ENCODE results near the gene BRD4.

BRD4 gene

DNA sequence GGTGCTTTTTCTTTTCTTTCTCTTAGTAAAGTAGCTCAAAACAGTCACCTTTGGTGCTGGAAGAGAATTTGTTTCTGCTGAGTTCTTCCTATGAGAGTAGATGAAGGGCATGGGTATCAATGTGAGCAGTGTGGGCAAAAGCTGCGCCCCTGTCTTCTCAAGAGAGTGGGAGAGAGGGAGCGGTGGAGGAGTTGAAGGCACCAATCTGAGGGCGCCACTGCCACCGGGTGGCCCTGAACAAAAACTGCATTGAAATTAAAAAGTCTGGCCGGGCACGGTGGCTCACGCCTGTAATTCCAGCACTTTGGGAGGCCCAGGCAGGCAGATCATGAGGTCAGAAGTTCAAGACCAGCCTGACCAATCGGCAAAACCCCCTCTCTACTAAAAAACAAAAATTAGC lies 71.4 kb downstream of the BRD4 start:
- Histone ChIP-seq H3K79me1 (ENCODE audit: low read length) (peaks cover 37% of the 10 kb centered on the region), H3K18ac (ENCODE audit: low read length) (no peak overlapping the region), H3K27ac (ENCODE audit: low read depth, low read length) (no peak overlapping the region), H3K4ac (ENCODE audit: low read depth, low read length) (no peak overlapping the region), H3K56ac (ENCODE audit: low read length) (no peak overlapping the region), H4K8ac (ENCODE audit: low read depth, low read length) (no peak overlapping the region), H3K23ac (ENCODE audit: low read length) (no peak overlapping the region), H2BK15ac (replicated peaks; ENCODE audit: low read depth) (no peak overlapping the region), H3K9ac (ENCODE audit: low read length) (no peak overlapping the region), H3K79me2 (ENCODE audit: control insufficient read depth, insufficient read depth, low read length) (peaks cover 17% of the 10 kb centered on the region), H3K27me3 (ENCODE audit: insufficient read depth, low read length, poor library complexity) (no peaks in the 10 kb centered on the region), H3K4me2 (ENCODE audit: low read length) (no peak overlapping the region), H3K36me3 (ENCODE audit: control insufficient read depth, insufficient read depth, low read length) (peaks cover 44% of the 10 kb centered on the region), H2BK120ac (ENCODE audit: low read depth, low read length) (no peak overlapping the region), H4K5ac (ENCODE audit: low read length) (no peak overlapping the region), H3K4me3 (ENCODE audit: low read length) (no peak overlapping the region), H2AK5ac (ENCODE audit: low read length) (no peak overlapping the region), H2BK5ac (ENCODE audit: low read length) (no peak overlapping the region), H3K4me1 (ENCODE audit: control insufficient read depth, low read depth, low read length) (no peaks in the 10 kb centered on the region)
- no CpG with 5 or more reads among the region's 8 CpGs for WGBS (ENCODE audit: extremely low coverage, insufficient coverage, low lambda C conversion rate)
- peak; percentile 28 for DNase-seq

DNA sequence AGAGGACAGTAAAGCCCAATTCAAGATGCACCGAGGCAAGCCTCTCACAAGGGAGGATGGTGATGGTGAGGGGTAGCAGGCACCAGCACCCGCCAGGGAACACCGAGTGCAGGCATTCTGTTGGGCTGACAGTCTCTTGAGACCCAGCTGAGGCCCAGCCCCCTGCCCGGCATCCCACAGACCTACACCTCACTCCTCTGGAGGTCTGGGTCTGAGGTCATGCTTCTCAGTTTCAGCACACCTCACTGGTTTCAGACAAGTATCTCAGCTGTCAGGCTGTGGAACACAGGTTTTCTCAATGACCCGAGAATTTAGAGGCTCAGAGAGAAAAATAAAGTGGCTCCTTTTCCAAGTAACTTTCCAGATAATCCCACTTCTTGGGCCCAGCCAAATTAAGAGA lies 72.4 kb downstream of the BRD4 start:
- H4K5ac ChIP-seq (ENCODE audit: low read length): no peak overlapping the region
- H3K79me2 ChIP-seq (ENCODE audit: control insufficient read depth, insufficient read depth, low read length): peaks cover 17% of the 10 kb centered on the region
- H3K18ac ChIP-seq (ENCODE audit: low read length): no peak overlapping the region
- H3K56ac ChIP-seq (ENCODE audit: low read length): no peak overlapping the region
- DNase-seq: no peak
- H3K23ac ChIP-seq (ENCODE audit: low read length): no peak overlapping the region
- H3K4me2 ChIP-seq (ENCODE audit: low read length): no peak overlapping the region
- H2BK120ac ChIP-seq (ENCODE audit: low read depth, low read length): no peak overlapping the region
- no peak overlapping the region for H3K9ac ChIP-seq (ENCODE audit: low read length)
- H2BK15ac ChIP-seq (replicated peaks; ENCODE audit: low read depth): no peak overlapping the region
- no peak overlapping the region for H3K27ac ChIP-seq (ENCODE audit: low read depth, low read length)
- H2BK5ac ChIP-seq (ENCODE audit: low read length): no peak overlapping the region
- no peak overlapping the region for H2AK5ac ChIP-seq (ENCODE audit: low read length)
- no peak overlapping the region for H4K8ac ChIP-seq (ENCODE audit: low read depth, low read length)
- no peaks in the 10 kb centered on the region for H3K4me1 ChIP-seq (ENCODE audit: control insufficient read depth, low read depth, low read length)
- H3K4ac ChIP-seq (ENCODE audit: low read depth, low read length): no peak overlapping the region
- WGBS (ENCODE audit: extremely low coverage, insufficient coverage, low lambda C conversion rate): no CpG with 5 or more reads among the region's 5 CpGs
- no peak overlapping the region for H3K4me3 ChIP-seq (ENCODE audit: low read length)
- H3K27me3 ChIP-seq (ENCODE audit: insufficient read depth, low read length, poor library complexity): no peaks in the 10 kb centered on the region
- H3K36me3 ChIP-seq (ENCODE audit: control insufficient read depth, insufficient read depth, low read length): peaks cover 47% of the 10 kb centered on the region
- H3K79me1 ChIP-seq (ENCODE audit: low read length): peaks cover 34% of the 10 kb centered on the region

DNA sequence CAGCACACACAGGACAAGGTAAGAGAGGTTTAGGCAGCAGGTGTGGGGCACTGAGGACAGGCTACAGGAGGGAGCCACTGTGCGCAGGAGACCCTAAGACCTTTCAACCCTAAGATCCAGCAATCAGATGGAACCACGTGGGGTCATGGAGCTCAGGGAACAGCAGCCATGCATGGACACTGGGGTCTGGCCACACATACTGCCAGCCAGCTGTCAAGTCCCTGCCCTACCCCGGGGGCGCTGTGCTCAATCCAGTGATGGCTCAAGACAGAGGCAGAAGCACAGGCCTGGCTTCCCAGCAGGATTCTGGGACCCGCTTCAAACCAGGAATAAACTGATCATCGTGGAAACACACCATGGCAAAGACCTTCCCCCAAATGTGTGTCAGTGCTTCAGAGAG lies 74.6 kb downstream of the BRD4 start:
- no peak overlapping the region for H4K8ac ChIP-seq (ENCODE audit: low read depth, low read length)
- no peak overlapping the region for H3K4me2 ChIP-seq (ENCODE audit: low read length)
- H3K9ac ChIP-seq (ENCODE audit: low read length): no peak overlapping the region
- no peak overlapping the region for H2AK5ac ChIP-seq (ENCODE audit: low read length)
- no peak overlapping the region for H3K18ac ChIP-seq (ENCODE audit: low read length)
- H4K5ac ChIP-seq (ENCODE audit: low read length): no peak overlapping the region
- no peak overlapping the region for H3K56ac ChIP-seq (ENCODE audit: low read length)
- H3K27me3 ChIP-seq (ENCODE audit: insufficient read depth, low read length, poor library complexity): no peaks in the 10 kb centered on the region
- H3K79me1 ChIP-seq (ENCODE audit: low read length): peaks cover 21% of the 10 kb centered on the region
- no peak overlapping the region for H2BK120ac ChIP-seq (ENCODE audit: low read depth, low read length)
- H2BK5ac ChIP-seq (ENCODE audit: low read length): no peak overlapping the region
- H3K4ac ChIP-seq (ENCODE audit: low read depth, low read length): no peak overlapping the region
- WGBS (ENCODE audit: extremely low coverage, insufficient coverage, low lambda C conversion rate): no CpG with 5 or more reads among the region's 6 CpGs
- H3K36me3 ChIP-seq (ENCODE audit: control insufficient read depth, insufficient read depth, low read length): peaks cover 49% of the 10 kb centered on the region
- no peak overlapping the region for H2BK15ac ChIP-seq (replicated peaks; ENCODE audit: low read depth)
- no peak overlapping the region for H3K27ac ChIP-seq (ENCODE audit: low read depth, low read length)
- H3K79me2 ChIP-seq (ENCODE audit: control insufficient read depth, insufficient read depth, low read length): peaks cover 4% of the 10 kb centered on the region
- no peak overlapping the region for H3K23ac ChIP-seq (ENCODE audit: low read length)
- H3K4me1 ChIP-seq (ENCODE audit: control insufficient read depth, low read depth, low read length): no peaks in the 10 kb centered on the region
- no peak overlapping the region for H3K4me3 ChIP-seq (ENCODE audit: low read length)
- DNase-seq: no peak

DNA sequence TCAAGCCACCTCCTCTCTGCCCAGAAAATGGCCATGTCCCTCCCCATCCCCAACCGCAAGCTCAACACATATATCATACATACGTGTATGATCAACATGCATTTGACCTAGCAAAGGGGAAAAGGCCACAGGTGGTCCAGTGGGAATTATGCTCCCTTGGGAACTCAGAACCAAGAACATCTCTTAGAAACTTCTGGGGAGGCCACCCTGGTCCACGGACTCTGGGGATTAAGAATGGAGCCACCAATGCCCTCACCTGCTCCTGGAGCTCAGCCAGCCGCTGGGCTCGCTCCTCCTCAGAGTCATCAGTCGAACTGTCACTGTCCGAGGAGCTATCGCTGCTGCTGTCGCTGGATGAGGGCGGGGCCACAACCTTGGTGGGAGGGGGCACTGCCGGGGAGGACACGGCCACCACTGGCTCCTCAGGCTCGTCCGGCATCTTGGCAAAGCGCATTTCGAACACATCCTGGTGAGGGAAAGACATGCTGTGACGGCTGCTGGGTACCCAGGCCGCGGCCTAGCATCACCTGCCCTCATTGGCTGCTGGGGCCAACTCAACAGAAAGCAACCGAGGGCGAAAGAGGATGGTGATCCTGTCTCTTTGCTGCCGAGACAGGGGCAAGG lies 75.5 kb downstream of the BRD4 start:
- peaks cover 47% of the 10 kb centered on the region for H3K36me3 ChIP-seq (ENCODE audit: control insufficient read depth, insufficient read depth, low read length)

DNA sequence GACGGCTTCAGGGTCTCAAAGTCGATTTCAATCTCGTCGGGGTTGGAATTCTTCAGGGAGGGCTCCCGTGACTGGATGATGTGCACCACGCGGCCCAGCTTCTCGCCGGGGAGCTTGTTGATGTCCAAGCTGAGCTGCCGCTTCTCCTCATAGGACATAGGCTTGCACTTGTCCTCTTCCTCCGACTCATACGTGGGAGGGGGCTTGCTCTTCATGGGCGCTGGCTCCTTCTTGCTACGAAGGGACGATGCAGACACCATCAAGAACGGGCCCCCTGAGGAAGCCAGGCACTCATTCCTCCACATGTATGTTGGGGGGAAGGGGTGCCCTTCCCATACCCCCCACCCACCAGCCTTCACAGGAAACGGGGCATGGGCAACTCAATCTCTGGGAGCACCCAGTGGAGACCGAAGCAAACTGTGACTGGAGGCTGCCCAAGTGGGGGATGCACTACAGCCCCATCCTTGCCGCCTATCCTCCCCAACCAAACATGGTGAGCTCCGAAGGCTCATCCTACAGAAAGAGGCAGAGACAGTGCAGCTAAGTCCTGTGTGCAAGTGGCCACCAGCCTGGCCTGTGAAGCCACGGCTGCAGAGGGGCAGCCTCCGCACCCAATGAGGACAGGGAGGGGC lies 76.9 kb downstream of the BRD4 start:
- Histone ChIP-seq H3K4me1 (ENCODE audit: control insufficient read depth, low read depth, low read length) (no peaks in the 10 kb centered on the region), H3K4me2 (ENCODE audit: low read length) (no peak overlapping the region), H3K79me1 (ENCODE audit: low read length) (peaks cover 25% of the 10 kb centered on the region), H3K56ac (ENCODE audit: low read length) (no peak overlapping the region), H3K36me3 (ENCODE audit: control insufficient read depth, insufficient read depth, low read length) (peaks cover 49% of the 10 kb centered on the region), H3K9ac (ENCODE audit: low read length) (no peak overlapping the region), H3K27me3 (ENCODE audit: insufficient read depth, low read length, poor library complexity) (no peaks in the 10 kb centered on the region), H3K23ac (ENCODE audit: low read length) (no peak overlapping the region), H3K79me2 (ENCODE audit: control insufficient read depth, insufficient read depth, low read length) (peaks cover 12% of the 10 kb centered on the region), H2BK5ac (ENCODE audit: low read length) (no peak overlapping the region), H2BK120ac (ENCODE audit: low read depth, low read length) (no peak overlapping the region), H3K4me3 (ENCODE audit: low read length) (no peak overlapping the region), H3K27ac (ENCODE audit: low read depth, low read length) (no peak overlapping the region), H4K8ac (ENCODE audit: low read depth, low read length) (no peak overlapping the region), H2AK5ac (ENCODE audit: low read length) (no peak overlapping the region), H2BK15ac (replicated peaks; ENCODE audit: low read depth) (no peak overlapping the region), H3K18ac (ENCODE audit: low read length) (no peak overlapping the region), H4K5ac (ENCODE audit: low read length) (no peak overlapping the region), H3K4ac (ENCODE audit: low read depth, low read length) (no peak overlapping the region)
- DNase-seq: no peak
- no CpG with 5 or more reads among the region's 22 CpGs for WGBS (ENCODE audit: extremely low coverage, insufficient coverage, low lambda C conversion rate)

More for the DNA sequence above, 75.5 kb downstream of the BRD4 start:
- no peak overlapping the region for H2BK120ac ChIP-seq (ENCODE audit: low read depth, low read length)
- no peaks in the 10 kb centered on the region for H3K4me1 ChIP-seq (ENCODE audit: control insufficient read depth, low read depth, low read length)
- H3K18ac ChIP-seq (ENCODE audit: low read length): no peak overlapping the region
- DNase-seq: no peak
- H3K4me2 ChIP-seq (ENCODE audit: low read length): no peak overlapping the region
- no peak overlapping the region for H3K23ac ChIP-seq (ENCODE audit: low read length)
- H3K79me2 ChIP-seq (ENCODE audit: control insufficient read depth, insufficient read depth, low read length): peaks cover 4% of the 10 kb centered on the region
- H4K8ac ChIP-seq (ENCODE audit: low read depth, low read length): no peak overlapping the region
- H3K4me3 ChIP-seq (ENCODE audit: low read length): no peak overlapping the region
- H3K4ac ChIP-seq (ENCODE audit: low read depth, low read length): no peak overlapping the region
- H2AK5ac ChIP-seq (ENCODE audit: low read length): no peak overlapping the region
- no peak overlapping the region for H2BK5ac ChIP-seq (ENCODE audit: low read length)
- no peaks in the 10 kb centered on the region for H3K27me3 ChIP-seq (ENCODE audit: insufficient read depth, low read length, poor library complexity)
- no peak overlapping the region for H4K5ac ChIP-seq (ENCODE audit: low read length)
- no peak overlapping the region for H3K9ac ChIP-seq (ENCODE audit: low read length)
- WGBS (ENCODE audit: extremely low coverage, insufficient coverage, low lambda C conversion rate): no CpG with 5 or more reads among the region's 22 CpGs
- H2BK15ac ChIP-seq (replicated peaks; ENCODE audit: low read depth): no peak overlapping the region
- H3K79me1 ChIP-seq (ENCODE audit: low read length): peaks cover 19% of the 10 kb centered on the region
- H3K56ac ChIP-seq (ENCODE audit: low read length): no peak overlapping the region
- H3K27ac ChIP-seq (ENCODE audit: low read depth, low read length): no peak overlapping the region

DNA sequence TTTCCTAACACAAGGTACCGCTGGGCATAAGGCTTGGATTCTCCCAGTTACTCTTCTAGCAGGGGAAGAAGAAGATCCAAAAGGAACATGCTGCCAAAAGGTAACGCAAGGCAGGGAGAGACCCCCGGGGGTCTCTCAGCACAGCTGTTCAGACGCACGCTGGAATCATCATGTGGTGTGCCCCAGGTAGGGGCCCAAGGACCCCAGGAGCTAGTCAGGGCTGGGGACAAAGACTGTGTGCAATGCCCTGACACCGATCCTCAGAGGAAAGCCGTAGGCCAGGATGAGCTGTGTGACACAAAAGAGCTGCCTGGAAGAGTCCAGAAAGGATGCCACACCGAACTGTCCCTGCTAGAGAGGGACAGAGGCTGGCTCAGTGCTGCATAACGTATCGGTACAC lies 77.8 kb downstream of the BRD4 start:
- H3K18ac ChIP-seq (ENCODE audit: low read length): no peak overlapping the region

More for the DNA sequence above, 77.8 kb downstream of the BRD4 start:
- no peak overlapping the region for H3K4ac ChIP-seq (ENCODE audit: low read depth, low read length)
- no peak overlapping the region for H3K4me2 ChIP-seq (ENCODE audit: low read length)
- no peak overlapping the region for H2BK15ac ChIP-seq (replicated peaks; ENCODE audit: low read depth)
- no peak for DNase-seq
- H3K27ac ChIP-seq (ENCODE audit: low read depth, low read length): no peak overlapping the region
- H3K4me1 ChIP-seq (ENCODE audit: control insufficient read depth, low read depth, low read length): no peaks in the 10 kb centered on the region
- no peak overlapping the region for H3K56ac ChIP-seq (ENCODE audit: low read length)
- no peaks in the 10 kb centered on the region for H3K27me3 ChIP-seq (ENCODE audit: insufficient read depth, low read length, poor library complexity)
- H3K9ac ChIP-seq (ENCODE audit: low read length): no peak overlapping the region
- H4K5ac ChIP-seq (ENCODE audit: low read length): no peak overlapping the region
- no peak overlapping the region for H4K8ac ChIP-seq (ENCODE audit: low read depth, low read length)
- no CpG with 5 or more reads among the region's 10 CpGs for WGBS (ENCODE audit: extremely low coverage, insufficient coverage, low lambda C conversion rate)
- H2AK5ac ChIP-seq (ENCODE audit: low read length): no peak overlapping the region
- no peak overlapping the region for H2BK5ac ChIP-seq (ENCODE audit: low read length)
- H3K79me1 ChIP-seq (ENCODE audit: low read length): peaks cover 27% of the 10 kb centered on the region
- peaks cover 17% of the 10 kb centered on the region for H3K79me2 ChIP-seq (ENCODE audit: control insufficient read depth, insufficient read depth, low read length)
- no peak overlapping the region for H3K23ac ChIP-seq (ENCODE audit: low read length)
- H3K4me3 ChIP-seq (ENCODE audit: low read length): no peak overlapping the region
- H2BK120ac ChIP-seq (ENCODE audit: low read depth, low read length): no peak overlapping the region
- H3K36me3 ChIP-seq (ENCODE audit: control insufficient read depth, insufficient read depth, low read length): peaks cover 48% of the 10 kb centered on the region
